Suprapubic skin (tissue), 3 donors: ENCODE results near the gene SEL1L.

ENCODE experiments used
- CTCF ChIP-seq, 2 donors: fragments of 200-600 bp in 1 of 2; fragments of 450-650 bp in 1 of 2; sonication (generic) in 1 of 2; IDR thresholded peaks; one replicate each; pipeline ENCODE4 v1.5.1; 2016 to 2019; ENCODE audit warnings: antibody characterized with exemption in 2 of 2, mild to moderate bottlenecking in 1 of 2, moderate library complexity in 1 of 2
- POLR2AphosphoS5 ChIP-seq, 3 donors: sonication (generic); formaldehyde crosslinking; IDR thresholded peaks; one replicate each; pipeline ENCODE4 v1.6.1; 2017; ENCODE audit warnings: antibody characterized with exemption in 3 of 3

- TF ChIP-seq CTCF (IDR thresholded peaks at IDR 0.05) (no peak), POLR2AphosphoS5 (IDR thresholded peaks at IDR 0.05) (no peak)
Measured at GRCh38 chr14:81472096-81472800, 61.4 kb downstream of the SEL1L start.
